K562 (cell line): Measurements from ENCODE around the gene AMELX. TPM values are rescaled to one million over a fixed set of nuclear protein-coding genes. Genes with fewer than 3 reads are reported as not detected.

Experiments
- CSDE1 ChIP-seq, 2 experiments: fragments of 450-650 bp; IDR thresholded peaks; 2 replicates each; pipeline ENCODE4 v1.6.1; 2016; ENCODE audit warnings: mild to moderate bottlenecking in 1 of 2
- ELF2 ChIP-seq: fragments of 250-450 bp; sonication (Bioruptor Pico); IDR thresholded peaks from 2 replicates; pipeline ENCODE4 v1.5.0; 2021; ENCODE audit warnings: mild to moderate bottlenecking
- FOXK1 ChIP-seq: sonication (generic); formaldehyde crosslinking; IDR thresholded peaks from 2 replicates; pipeline ENCODE4 v1.8.0; 2022; ENCODE audit warnings: missing genetic modification reagents, mild to moderate bottlenecking, borderline replicate concordance
- MTA2 ChIP-seq: fragments of 450-650 bp; IDR thresholded peaks from 2 replicates; pipeline ENCODE4 v1.6.1; 2016; ENCODE audit warnings: low read depth
- SPI1 ChIP-seq: IDR thresholded peaks from 2 replicates; pipeline ENCODE4 v1.6.1; 2011; ENCODE audit warnings: low read depth, low read length, control low read depth, borderline replicate concordance
- SRSF1 ChIP-seq: fragments of 200-400 bp; formaldehyde crosslinking; IDR thresholded peaks from 2 replicates; pipeline ENCODE4 v1.6.1; 2017; ENCODE audit warnings: mild to moderate bottlenecking, low read depth, low read length, moderate library complexity
- TFE3 ChIP-seq: fragments of 450-650 bp; formaldehyde crosslinking; IDR thresholded peaks from 2 replicates; pipeline ENCODE4 v1.4.0; 2020; ENCODE audit warnings: mild to moderate bottlenecking, mixed read lengths
- THRA ChIP-seq: fragments of 450-650 bp; IDR thresholded peaks from 2 replicates; pipeline ENCODE4 v1.6.1; 2017; ENCODE audit warnings: mild to moderate bottlenecking, moderate library complexity
- ZBTB11 ChIP-seq, 3 experiments: fragments of 200-800 bp in 1 of 3; fragments of 250-450 bp in 1 of 3; fragments of 450-650 bp in 1 of 3; sonication (Bioruptor Pico) in 1 of 3; sonication (Bioruptor generic) in 1 of 3; formaldehyde crosslinking in 1 of 3; IDR thresholded peaks; 2 replicates each; pipeline versions ENCODE4 v1.6.1 to v1.8.0; 2016 to 2022; ENCODE audit warnings: mild to moderate bottlenecking in 2 of 3, missing genetic modification characterization in 2 of 3, missing compliant biosample characterization in 1 of 3, moderate library complexity in 1 of 3
- ZBTB26 ChIP-seq: fragments of 450-650 bp; formaldehyde crosslinking; IDR thresholded peaks from 2 replicates; pipeline ENCODE4 v1.4.0; 2022; ENCODE audit warnings: missing genetic modification characterization
- ZNF133 ChIP-seq: fragments of 250-450 bp; sonication (Bioruptor Pico); IDR thresholded peaks from 2 replicates; pipeline ENCODE4 v1.4.0; 2020; ENCODE audit warnings: mild to moderate bottlenecking
- polyA plus RNA-seq, 8 experiments: library from polyadenylated mRNA; depleted of rRNA in 4 of 8; stranded (reverse) in 5 of 8; unstranded in 3 of 8; fragments of >200 nt; fragmentation: Nextera tagmentation in 2 of 8; fragmentation: Illumina TruSeq in 1 of 8; extraction: Ambion mirVana in 2 of 8; extraction: Trizol in 1 of 8; gene quantifications; 2 replicates each; pipeline versions ENCODE4 v1.2.1 to v1.2.3, GENCODE V29; 2011 to 2014; ENCODE audit warnings: inconsistent platforms in 1 of 8, missing spikeins in 1 of 8
- total RNA-seq, 7 experiments: library from RNA; depleted of rRNA in 6 of 7; stranded (reverse); fragments of >200 nt in 6 of 7; fragmentation: Illumina TruSeq in 2 of 7; extraction: Trizol in 2 of 7; gene quantifications; 2 replicates each; pipeline versions ENCODE4 v1.2.1 to v1.2.3, GENCODE V29; 2011 to 2021; ENCODE audit warnings: low replicate concordance in 1 of 7
- TF ChIP-seq, protein P1 (sequence below): fragments of 150-350 bp; conservative IDR thresholded peaks from 2 replicates; pipeline ENCODE4 v1.6.1; 2014; ENCODE audit warnings: low read length

The AMELX gene
- total and polyA plus RNA-seq, 9 of the 15 experiments (the other 6 are each of a cell fraction or from before 2014, with no cell fraction given) = 0.22 TPM; not detected in 8

DNA sequence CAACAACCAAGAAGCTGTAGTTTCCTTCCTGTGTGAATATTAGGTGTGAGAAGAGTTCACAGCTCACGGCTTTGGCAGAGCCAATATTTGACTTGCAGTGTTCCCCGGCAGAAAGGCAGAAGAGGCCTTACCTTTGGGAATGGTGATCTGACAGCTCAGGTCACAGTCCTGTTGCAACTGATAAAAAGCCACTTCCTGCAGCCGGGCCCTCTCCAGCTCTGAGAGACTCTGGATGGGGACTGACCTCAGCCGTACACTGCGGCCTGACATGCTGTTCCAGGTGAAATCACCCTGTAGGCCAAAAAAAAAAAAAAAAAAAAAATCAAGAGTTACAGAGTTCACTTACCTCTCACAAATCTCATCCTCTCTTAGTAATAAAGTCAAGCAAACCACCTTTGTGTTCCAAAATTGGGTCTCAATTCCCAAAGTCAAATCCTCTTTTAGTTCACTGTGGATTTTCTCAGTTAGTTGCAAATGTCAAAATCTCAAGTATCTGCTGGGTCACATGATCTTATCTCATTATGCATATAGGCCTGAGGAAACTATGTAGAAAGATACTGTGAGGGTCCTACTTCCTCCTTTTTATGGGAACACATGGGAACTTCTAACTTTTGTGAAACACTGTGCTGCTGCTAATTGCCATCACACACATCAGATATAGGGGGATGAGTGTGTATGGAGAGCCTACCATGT, 38.6 kb upstream of the AMELX start (continued):
- TF ChIP-seq ZBTB11 (CRISPR knock-in tag; IDR thresholded peaks at IDR 0.05) (peak in 1 of 3 experiments; percentile 72; a peak in 2 of 6 replicates), SPI1 (peak; percentile 54; the same call in 1 of the 2 replicates), CSDE1 (IDR thresholded peaks at IDR 0.05) (no peak), ZNF133 (no peak), ZBTB26 (CRISPR knock-in tag) (no peak), THRA (no peak), SRSF1 (no peak), ELF2 (CRISPR knock-in tag) (no peak), TFE3 (peak; percentile 95), MTA2 (no peak), FOXK1 (CRISPR knock-in tag) (no peak)
- TF ChIP-seq, protein P1, sequence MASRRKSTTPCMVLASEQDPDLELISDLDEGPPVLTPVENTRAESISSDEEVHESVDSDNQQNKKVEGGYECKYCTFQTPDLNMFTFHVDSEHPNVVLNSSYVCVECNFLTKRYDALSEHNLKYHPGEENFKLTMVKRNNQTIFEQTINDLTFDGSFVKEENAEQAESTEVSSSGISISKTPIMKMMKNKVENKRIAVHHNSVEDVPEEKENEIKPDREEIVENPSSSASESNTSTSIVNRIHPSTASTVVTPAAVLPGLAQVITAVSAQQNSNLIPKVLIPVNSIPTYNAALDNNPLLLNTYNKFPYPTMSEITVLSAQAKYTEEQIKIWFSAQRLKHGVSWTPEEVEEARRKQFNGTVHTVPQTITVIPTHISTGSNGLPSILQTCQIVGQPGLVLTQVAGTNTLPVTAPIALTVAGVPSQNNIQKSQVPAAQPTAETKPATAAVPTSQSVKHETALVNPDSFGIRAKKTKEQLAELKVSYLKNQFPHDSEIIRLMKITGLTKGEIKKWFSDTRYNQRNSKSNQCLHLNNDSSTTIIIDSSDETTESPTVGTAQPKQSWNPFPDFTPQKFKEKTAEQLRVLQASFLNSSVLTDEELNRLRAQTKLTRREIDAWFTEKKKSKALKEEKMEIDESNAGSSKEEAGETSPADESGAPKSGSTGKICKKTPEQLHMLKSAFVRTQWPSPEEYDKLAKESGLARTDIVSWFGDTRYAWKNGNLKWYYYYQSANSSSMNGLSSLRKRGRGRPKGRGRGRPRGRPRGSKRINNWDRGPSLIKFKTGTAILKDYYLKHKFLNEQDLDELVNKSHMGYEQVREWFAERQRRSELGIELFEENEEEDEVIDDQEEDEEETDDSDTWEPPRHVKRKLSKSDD = no peak
